ENCODE results near the gene RASA1. TPM values are rescaled to one million over a fixed set of nuclear protein-coding genes. Genes with fewer than 3 reads are reported as not detected.

RASA1 gene
- total RNA-seq, 2 experiments from 2014 or later: 17.6 to 19.3 TPM

DNA sequence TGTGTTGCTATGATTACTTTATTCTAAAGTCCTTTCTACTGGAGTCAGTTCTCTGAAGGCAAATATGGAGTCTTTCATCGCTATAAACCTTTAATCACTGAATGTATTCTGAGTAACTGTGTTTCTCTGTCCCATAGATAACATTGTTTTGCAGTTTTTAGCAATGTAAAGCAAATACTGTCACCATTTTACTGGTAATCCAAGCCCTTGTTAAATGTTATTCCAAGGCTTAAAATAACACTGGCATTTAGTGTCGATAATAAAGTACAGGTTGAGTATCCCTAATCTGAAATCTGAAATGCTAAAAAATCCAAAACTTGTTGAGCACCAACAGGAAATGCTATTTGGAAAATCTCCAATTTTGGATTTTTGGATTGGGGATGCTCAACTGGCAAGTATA is 120.4 kb downstream of the RASA1 start:
- ATAC-seq: no peak
- no peak for DNase-seq
- H3K4me3 Mint-ChIP-seq: no peak overlapping the region
- peaks cover 36% of the 10 kb centered on the region for H3K36me3 Mint-ChIP-seq (ENCODE audit: low read depth)
- ChIA-PET POLR2A (interaction anchor here (1.2 kb wide), 1 partner anchor 12 kb away, joined by 3 read pairs; no protein-coding TSS in a partner anchor), CTCF (no interaction called here)
- H3K4me1 Mint-ChIP-seq (ENCODE audit: low read depth): peaks cover 15% of the 10 kb centered on the region
- H3K9me3 Mint-ChIP-seq: no peaks in the 10 kb centered on the region
- no peaks in the 10 kb centered on the region for H3K27me3 Mint-ChIP-seq
- no peak overlapping the region for H3K27ac Mint-ChIP-seq
- intact Hi-C loops (cut with micrococcal nuclease): no loop called here
- TF ChIP-seq, protein P1, sequence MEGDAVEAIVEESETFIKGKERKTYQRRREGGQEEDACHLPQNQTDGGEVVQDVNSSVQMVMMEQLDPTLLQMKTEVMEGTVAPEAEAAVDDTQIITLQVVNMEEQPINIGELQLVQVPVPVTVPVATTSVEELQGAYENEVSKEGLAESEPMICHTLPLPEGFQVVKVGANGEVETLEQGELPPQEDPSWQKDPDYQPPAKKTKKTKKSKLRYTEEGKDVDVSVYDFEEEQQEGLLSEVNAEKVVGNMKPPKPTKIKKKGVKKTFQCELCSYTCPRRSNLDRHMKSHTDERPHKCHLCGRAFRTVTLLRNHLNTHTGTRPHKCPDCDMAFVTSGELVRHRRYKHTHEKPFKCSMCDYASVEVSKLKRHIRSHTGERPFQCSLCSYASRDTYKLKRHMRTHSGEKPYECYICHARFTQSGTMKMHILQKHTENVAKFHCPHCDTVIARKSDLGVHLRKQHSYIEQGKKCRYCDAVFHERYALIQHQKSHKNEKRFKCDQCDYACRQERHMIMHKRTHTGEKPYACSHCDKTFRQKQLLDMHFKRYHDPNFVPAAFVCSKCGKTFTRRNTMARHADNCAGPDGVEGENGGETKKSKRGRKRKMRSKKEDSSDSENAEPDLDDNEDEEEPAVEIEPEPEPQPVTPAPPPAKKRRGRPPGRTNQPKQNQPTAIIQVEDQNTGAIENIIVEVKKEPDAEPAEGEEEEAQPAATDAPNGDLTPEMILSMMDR (IDR thresholded peaks at IDR 0.05): no peak

GRCh38 chr5:87389296-87390034 is 121.8 kb downstream of the RASA1 start:
- peaks cover 15% of the 10 kb centered on the region for H3K4me1 Mint-ChIP-seq (ENCODE audit: low read depth)
- POLR2A ChIA-PET: no interaction called here
- CTCF ChIA-PET: interaction anchor here (1.3 kb wide), 1 partner anchor 10 kb away, joined by 4 read pairs; no protein-coding TSS in a partner anchor
- intact Hi-C loops (cut with micrococcal nuclease): loop anchor here (10.0 kb wide), 1 partner anchor 125 kb away; the partner anchor contains the start of gene RASA1
- H3K9me3 Mint-ChIP-seq: no peaks in the 10 kb centered on the region
- DNase-seq (no peak), ATAC-seq (no peak)
- peak overlapping the region; percentile 67 for H3K27ac Mint-ChIP-seq
- H3K36me3 Mint-ChIP-seq (ENCODE audit: low read depth): peaks cover 45% of the 10 kb centered on the region
- TF ChIP-seq, protein P1 (IDR thresholded peaks at IDR 0.05): no peak
- no peak overlapping the region for H3K4me3 Mint-ChIP-seq
- no peaks in the 10 kb centered on the region for H3K27me3 Mint-ChIP-seq

DNA sequence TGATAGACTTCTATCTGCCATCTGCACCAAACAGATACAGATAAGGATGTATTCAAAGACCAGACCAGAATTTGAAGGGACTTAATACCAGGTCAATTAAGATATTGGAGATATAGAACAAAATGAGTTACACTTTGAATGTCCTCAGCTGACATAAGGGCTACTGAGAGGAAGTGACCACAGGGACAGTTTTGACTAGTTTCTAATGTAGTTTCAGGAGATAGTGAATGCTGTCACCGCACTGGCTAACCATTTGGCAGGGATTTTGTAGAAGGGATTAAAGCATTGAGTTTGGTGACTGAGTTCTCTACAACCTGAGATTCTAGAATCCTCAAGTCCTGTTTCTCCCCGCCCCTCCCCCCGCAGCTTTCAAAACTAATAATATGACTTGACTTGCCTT is 122.4 kb downstream of the RASA1 start:
- DNase-seq (peak; percentile 9), ATAC-seq (peak; percentile 34)
- Mint-ChIP-seq H3K4me1 (ENCODE audit: low read depth) (peaks cover 15% of the 10 kb centered on the region), H3K27me3 (no peaks in the 10 kb centered on the region), H3K9me3 (no peaks in the 10 kb centered on the region), H3K36me3 (ENCODE audit: low read depth) (peaks cover 51% of the 10 kb centered on the region), H3K27ac (peak overlapping the region; percentile 67), H3K4me3 (no peak overlapping the region)
- intact Hi-C loops (cut with micrococcal nuclease): loop anchor here (10.0 kb wide), 1 partner anchor 125 kb away; the partner anchor contains the start of gene RASA1
- TF ChIP-seq, protein P1 (IDR thresholded peaks at IDR 0.05): no peak
- POLR2A ChIA-PET: no interaction called here
- CTCF ChIA-PET: interaction anchor here (0.9 to 1.3 kb wide), 2 partner anchors 10 kb away, joined by 3 to 4 read pairs; no protein-coding TSS in a partner anchor

GRCh38 chr5:87390576-87391199 is 123.0 kb downstream of the RASA1 start:
- intact Hi-C loops (cut with micrococcal nuclease): loop anchor here (10.0 kb wide), 1 partner anchor 126 kb away; the partner anchor contains the start of gene RASA1
- CTCF ChIA-PET: interaction anchor here (0.5 to 2.0 kb wide), 3 partner anchors 10 to 213 kb away, joined by 3 to 17 read pairs (median 3); no protein-coding TSS in a partner anchor
- Mint-ChIP-seq H3K4me1 (ENCODE audit: low read depth) (peaks cover 15% of the 10 kb centered on the region), H3K9me3 (no peaks in the 10 kb centered on the region), H3K36me3 (ENCODE audit: low read depth) (peaks cover 52% of the 10 kb centered on the region), H3K27me3 (no peaks in the 10 kb centered on the region), H3K27ac (peak overlapping the region; percentile 67), H3K4me3 (no peak overlapping the region)
- ATAC-seq (no peak), DNase-seq (no peak)
- TF ChIP-seq, protein P1 (IDR thresholded peaks at IDR 0.05): no peak
- POLR2A ChIA-PET: no interaction called here

All from activated CD8-positive, alpha-beta T cell treated with anti-CD3 and anti-CD28 coated beads for 36 hours (primary cell).